Tibial nerve (tissue), 3 donors: ENCODE results near the gene DOK5.

Source experiments
- POLR2A ChIP-seq, 2 donors: fragments of 450-650 bp; IDR thresholded peaks; one replicate each; pipeline ENCODE4 v1.6.1; 2017; ENCODE audit warnings: antibody characterized with exemption in 2 of 2, mild to moderate bottlenecking in 2 of 2, moderate library complexity in 2 of 2
- TF ChIP-seq, protein P1 (sequence below), 5 experiments: fragments of 200-600 bp in 3 of 5; fragments of 450-650 bp in 2 of 5; sonication (generic) in 3 of 5; IDR thresholded peaks; one replicate each; pipeline ENCODE4 v1.5.1; 2016 to 2019; ENCODE audit warnings: antibody characterized with exemption in 5 of 5, mild to moderate bottlenecking in 3 of 5, moderate library complexity in 2 of 5

DNA sequence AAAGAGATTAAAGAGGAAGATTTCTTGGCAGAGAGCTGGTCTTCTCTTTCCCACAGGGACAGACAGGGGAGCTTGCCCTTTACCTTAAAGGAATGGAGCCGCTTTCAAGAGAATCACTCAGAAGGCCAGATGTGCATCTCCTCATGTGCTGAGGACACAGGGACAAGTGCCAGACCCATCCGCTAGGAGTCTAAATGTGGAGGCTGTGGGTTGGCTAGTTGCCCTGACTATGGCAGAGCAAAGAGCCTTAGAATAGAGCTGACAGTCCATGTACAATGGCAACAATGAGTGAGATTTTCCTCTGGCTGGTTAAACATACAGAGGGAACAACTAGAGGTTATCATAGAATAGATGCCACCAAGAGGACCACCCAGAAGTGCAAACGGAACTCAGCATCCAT is 7.3 kb upstream of the DOK5 start:
- TF ChIP-seq, protein P1, sequence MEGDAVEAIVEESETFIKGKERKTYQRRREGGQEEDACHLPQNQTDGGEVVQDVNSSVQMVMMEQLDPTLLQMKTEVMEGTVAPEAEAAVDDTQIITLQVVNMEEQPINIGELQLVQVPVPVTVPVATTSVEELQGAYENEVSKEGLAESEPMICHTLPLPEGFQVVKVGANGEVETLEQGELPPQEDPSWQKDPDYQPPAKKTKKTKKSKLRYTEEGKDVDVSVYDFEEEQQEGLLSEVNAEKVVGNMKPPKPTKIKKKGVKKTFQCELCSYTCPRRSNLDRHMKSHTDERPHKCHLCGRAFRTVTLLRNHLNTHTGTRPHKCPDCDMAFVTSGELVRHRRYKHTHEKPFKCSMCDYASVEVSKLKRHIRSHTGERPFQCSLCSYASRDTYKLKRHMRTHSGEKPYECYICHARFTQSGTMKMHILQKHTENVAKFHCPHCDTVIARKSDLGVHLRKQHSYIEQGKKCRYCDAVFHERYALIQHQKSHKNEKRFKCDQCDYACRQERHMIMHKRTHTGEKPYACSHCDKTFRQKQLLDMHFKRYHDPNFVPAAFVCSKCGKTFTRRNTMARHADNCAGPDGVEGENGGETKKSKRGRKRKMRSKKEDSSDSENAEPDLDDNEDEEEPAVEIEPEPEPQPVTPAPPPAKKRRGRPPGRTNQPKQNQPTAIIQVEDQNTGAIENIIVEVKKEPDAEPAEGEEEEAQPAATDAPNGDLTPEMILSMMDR (IDR thresholded peaks at IDR 0.05) = no peak
- no peak for TF ChIP-seq POLR2A (IDR thresholded peaks at IDR 0.05)
